H9 (cell line): Measurements from ENCODE around the gene RHOH. TPM values are rescaled to one million over a fixed set of nuclear protein-coding genes. Genes with fewer than 3 reads are reported as not detected.
A peak's percentile ranks its signal among the peaks of the same experiment; 100 is the strongest.

Experiments used
- DNase-seq: peaks from one replicate; pipeline ENCODE4 v3.0.0-alpha.2; 2017
- H2AFZ ChIP-seq: one replicate; pipeline ENCODE4 v1.6.1; 2013; ENCODE audit warnings: mild to moderate bottlenecking, low read length, control low read depth, moderate library complexity
- H2AK5ac ChIP-seq: 2 replicates; pipeline ENCODE4 v1.6.1; 2013; ENCODE audit warnings: low read length, control low read depth, mixed read lengths; ENCODE audit not compliant: insufficient read length
- H2BK120ac ChIP-seq: one replicate; pipeline ENCODE4 v1.6.1; 2013; ENCODE audit warnings: low read depth, mild to moderate bottlenecking, low read length, control low read depth, inconsistent platforms; ENCODE audit not compliant: poor library complexity, severe bottlenecking
- H2BK12ac ChIP-seq: 2 replicates; pipeline ENCODE4 v1.6.1; 2013; ENCODE audit warnings: low read length, control low read depth, mixed read lengths, low read depth; ENCODE audit not compliant: insufficient read length
- H2BK15ac ChIP-seq: 2 replicates; pipeline ENCODE4 v1.6.1; 2013; ENCODE audit warnings: low read depth, low read length, control low read depth
- H2BK20ac ChIP-seq: one replicate; pipeline ENCODE4 v1.6.1; 2013; ENCODE audit warnings: low read depth, mild to moderate bottlenecking, low read length, control low read depth, inconsistent platforms; ENCODE audit not compliant: poor library complexity, severe bottlenecking
- H2BK5ac ChIP-seq: 2 replicates; pipeline ENCODE4 v1.6.1; 2013; ENCODE audit warnings: low read length, control low read depth, mixed read lengths; ENCODE audit not compliant: insufficient read length
- H3K14ac ChIP-seq: 2 replicates; pipeline ENCODE4 v1.6.1; 2013; ENCODE audit warnings: low read length, control low read depth; ENCODE audit not compliant: insufficient read depth
- H3K18ac ChIP-seq: 2 replicates; pipeline ENCODE4 v1.6.1; 2013; ENCODE audit warnings: low read depth, mild to moderate bottlenecking, mixed read lengths, low read length, control low read depth; ENCODE audit not compliant: insufficient read length
- H3K23ac ChIP-seq: 2 replicates; pipeline ENCODE4 v1.6.1; 2013; ENCODE audit warnings: low read length, control low read depth, mixed read lengths, low read depth; ENCODE audit not compliant: insufficient read length
- H3K23me2 ChIP-seq: 2 replicates; pipeline ENCODE4 v1.6.1; 2013; ENCODE audit warnings: low read depth, mild to moderate bottlenecking, mixed read lengths, low read length, control low read depth; ENCODE audit not compliant: insufficient read length, poor library complexity, severe bottlenecking
- H3K27ac ChIP-seq: 2 replicates; pipeline ENCODE4 v1.5.1; 2013; ENCODE audit warnings: low read length, control low read depth, mixed read lengths, low read depth; ENCODE audit not compliant: insufficient read length
- H3K27me3 ChIP-seq: 2 replicates; pipeline ENCODE4 v1.6.1; 2013; ENCODE audit warnings: low read length, control low read depth, inconsistent platforms; ENCODE audit not compliant: insufficient read depth
- H3K4ac ChIP-seq: 2 replicates; pipeline ENCODE4 v1.6.1; 2013; ENCODE audit warnings: low read depth, mild to moderate bottlenecking, control low read depth, inconsistent platforms, low read length, moderate library complexity
- H3K4me1 ChIP-seq: 2 replicates; pipeline ENCODE4 v1.6.1; 2013; ENCODE audit warnings: low read length, control low read depth, inconsistent platforms; ENCODE audit not compliant: insufficient read depth
- H3K4me2 ChIP-seq: 2 replicates; pipeline ENCODE4 v1.6.1; 2013; ENCODE audit warnings: low read length, control low read depth, mixed read lengths; ENCODE audit not compliant: insufficient read length, insufficient read depth
- H3K56ac ChIP-seq: 2 replicates; pipeline ENCODE4 v1.6.1; 2013; ENCODE audit warnings: low read depth, mild to moderate bottlenecking, mixed read lengths, low read length, control low read depth; ENCODE audit not compliant: insufficient read length
- H3K79me1 ChIP-seq: 2 replicates; pipeline ENCODE4 v1.6.1; 2013; ENCODE audit warnings: low read depth, mild to moderate bottlenecking, moderate library complexity, low read length, control low read depth, inconsistent platforms; ENCODE audit not compliant: insufficient read depth, poor library complexity, severe bottlenecking
- H3K79me2 ChIP-seq: 2 replicates; pipeline ENCODE4 v1.6.1; 2013; ENCODE audit warnings: low read length, control low read depth, inconsistent platforms; ENCODE audit not compliant: insufficient read depth
- H3K9ac ChIP-seq: 2 replicates; pipeline ENCODE4 v1.6.1; 2013; ENCODE audit warnings: low read length, control low read depth, mixed read lengths; ENCODE audit not compliant: insufficient read length; ENCODE audit errors: extremely low read depth
- H3K9me3 ChIP-seq: one replicate; pipeline ENCODE4 v1.6.1; 2013; ENCODE audit warnings: low read depth, low read length, inconsistent platforms; ENCODE audit not compliant: control insufficient read depth
- H3T11ph ChIP-seq: one replicate; pipeline ENCODE4 v1.6.1; 2013; ENCODE audit warnings: mild to moderate bottlenecking, low read length, control low read depth, inconsistent platforms
- H4K20me1 ChIP-seq: one replicate; pipeline ENCODE4 v1.6.1; 2013; ENCODE audit not compliant: control insufficient read depth, insufficient read length, insufficient read depth
- H4K5ac ChIP-seq: 2 replicates; pipeline ENCODE4 v1.6.1; 2013; ENCODE audit warnings: low read depth, mild to moderate bottlenecking, mixed read lengths, low read length, control low read depth; ENCODE audit not compliant: insufficient read length
- H4K8ac ChIP-seq: replicated peaks from 2 replicates; pipeline ENCODE4 v1.6.1; 2013; ENCODE audit warnings: low read length, control low read depth, mixed read lengths, low read depth; ENCODE audit not compliant: insufficient read length
- H4K91ac ChIP-seq: 2 replicates; pipeline ENCODE4 v1.6.1; 2013; ENCODE audit warnings: low read depth, mild to moderate bottlenecking, moderate library complexity, mixed read lengths, low read length, control low read depth; ENCODE audit not compliant: insufficient read length
- H3K27ac Mint-ChIP-seq, 3 experiments: 2 replicates in 2 of 3; 3 replicates in 1 of 3; pipeline ENCODE4 v1.8.0; 2020 to 2021; ENCODE audit warnings: mixed read lengths in 3 of 3, mild to moderate bottlenecking in 1 of 3, moderate library complexity in 1 of 3
- H3K27me3 Mint-ChIP-seq: 2 replicates; pipeline ENCODE4 v1.8.0; 2021; ENCODE audit warnings: low read depth, mild to moderate bottlenecking, moderate library complexity, mixed read lengths
- H3K36me3 Mint-ChIP-seq, 3 experiments: 2 replicates in 2 of 3; 3 replicates in 1 of 3; pipeline ENCODE4 v1.8.0; 2020 to 2021; ENCODE audit warnings: low read depth in 3 of 3, mixed read lengths in 3 of 3; ENCODE audit not compliant: insufficient read depth in 1 of 3
- H3K4me1 Mint-ChIP-seq, 2 experiments: 2 replicates each; pipeline ENCODE4 v1.8.0; 2020; ENCODE audit warnings: mixed read lengths in 2 of 2
- H3K4me3 Mint-ChIP-seq, 2 experiments: 2 replicates in 1 of 2; 3 replicates in 1 of 2; pipeline ENCODE4 v1.8.0; 2020 to 2021; ENCODE audit warnings: mild to moderate bottlenecking in 2 of 2, mixed read lengths in 2 of 2, moderate library complexity in 1 of 2
- H3K9me3 Mint-ChIP-seq, 2 experiments: 2 replicates in 1 of 2; 3 replicates in 1 of 2; pipeline ENCODE4 v1.8.0; 2020; ENCODE audit warnings: mild to moderate bottlenecking in 2 of 2, mixed read lengths in 2 of 2, moderate library complexity in 1 of 2
- WGBS: extraction: QIAGEN DNeasy Blood & Tissue Kit; methylation state at CpG from one replicate; pipeline ENCODE4 v1.1.7; 2013; ENCODE audit warnings: missing lambda C conversion rate, low lambda C conversion rate, mixed read lengths; ENCODE audit not compliant: insufficient read length; ENCODE audit errors: extremely low coverage; 5-methylcytosine and 5-hydroxymethylcytosine counted together
- total RNA-seq: library from RNA; stranded (reverse); gene quantifications from 2 replicates; pipeline ENCODE4 v1.2.1, GENCODE V29; 2021
- TF ChIP-seq, protein P1 (sequence below): fragments of 200-600 bp; sonication (generic); conservative IDR thresholded peaks from 3 replicates; pipeline ENCODE4 v1.8.0; 2021; ENCODE audit warnings: antibody characterized with exemption, mild to moderate bottlenecking

RHOH gene
- total RNA-seq, 1 experiment from 2014 or later: 7.1 TPM

DNA sequence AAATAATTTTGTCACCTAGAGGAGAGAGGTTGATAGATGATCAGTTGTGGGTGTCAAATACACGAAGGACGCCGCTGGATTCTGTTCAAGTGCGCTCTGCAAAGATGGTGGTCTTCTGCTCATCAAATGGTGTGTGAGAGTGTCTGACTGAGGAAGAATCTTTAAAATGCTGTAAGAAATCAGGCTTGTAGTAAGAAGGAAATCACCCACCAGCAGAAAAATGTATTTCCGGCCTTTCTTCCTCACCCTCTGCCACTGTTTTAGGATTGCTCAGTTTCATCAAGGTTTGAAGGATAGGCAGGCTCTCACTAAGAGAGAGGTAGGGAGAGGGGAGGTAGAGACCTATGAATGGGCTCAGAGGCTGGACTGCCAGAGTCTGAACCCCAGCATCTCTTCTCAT, 28.7 kb downstream of the RHOH start:
- Histone ChIP-seq H2AK5ac (no peak overlapping the region), H2BK5ac (no peak overlapping the region), H4K5ac (no peak overlapping the region), H3K18ac (no peak overlapping the region), H2BK20ac (no peak overlapping the region), H3K27ac (no peak overlapping the region), H3K4me1 (no peaks in the 10 kb centered on the region), H4K91ac (no peak overlapping the region), H3K56ac (no peak overlapping the region), H3K79me2 (no peaks in the 10 kb centered on the region), H3K14ac (no peak overlapping the region), H4K20me1 (no peaks in the 10 kb centered on the region), H3K4ac (no peak overlapping the region), H3K9ac (no peak overlapping the region), H2BK120ac (no peak overlapping the region), H2AFZ (no peak overlapping the region), H3K23me2 (no peaks in the 10 kb centered on the region), H4K8ac (no peak overlapping the region), H3T11ph (no peak overlapping the region), H3K27me3 (no peaks in the 10 kb centered on the region), H3K4me2 (no peak overlapping the region), H3K23ac (no peak overlapping the region), H3K9me3 (no peaks in the 10 kb centered on the region), H3K79me1 (no peaks in the 10 kb centered on the region), H2BK12ac (no peak overlapping the region), H2BK15ac (no peak overlapping the region)
- WGBS: no CpG with 5 or more reads among the region's 5 CpGs
- TF ChIP-seq, protein P1, sequence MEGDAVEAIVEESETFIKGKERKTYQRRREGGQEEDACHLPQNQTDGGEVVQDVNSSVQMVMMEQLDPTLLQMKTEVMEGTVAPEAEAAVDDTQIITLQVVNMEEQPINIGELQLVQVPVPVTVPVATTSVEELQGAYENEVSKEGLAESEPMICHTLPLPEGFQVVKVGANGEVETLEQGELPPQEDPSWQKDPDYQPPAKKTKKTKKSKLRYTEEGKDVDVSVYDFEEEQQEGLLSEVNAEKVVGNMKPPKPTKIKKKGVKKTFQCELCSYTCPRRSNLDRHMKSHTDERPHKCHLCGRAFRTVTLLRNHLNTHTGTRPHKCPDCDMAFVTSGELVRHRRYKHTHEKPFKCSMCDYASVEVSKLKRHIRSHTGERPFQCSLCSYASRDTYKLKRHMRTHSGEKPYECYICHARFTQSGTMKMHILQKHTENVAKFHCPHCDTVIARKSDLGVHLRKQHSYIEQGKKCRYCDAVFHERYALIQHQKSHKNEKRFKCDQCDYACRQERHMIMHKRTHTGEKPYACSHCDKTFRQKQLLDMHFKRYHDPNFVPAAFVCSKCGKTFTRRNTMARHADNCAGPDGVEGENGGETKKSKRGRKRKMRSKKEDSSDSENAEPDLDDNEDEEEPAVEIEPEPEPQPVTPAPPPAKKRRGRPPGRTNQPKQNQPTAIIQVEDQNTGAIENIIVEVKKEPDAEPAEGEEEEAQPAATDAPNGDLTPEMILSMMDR: no peak
- Mint-ChIP-seq H3K9me3 (peaks cover 7 to 11% of the 10 kb centered on the region in 2 experiments), H3K36me3 (peaks cover 0 to 24% (median 7%) of the 10 kb centered on the region in 3 experiments; a peak in 3 of 7 replicates), H3K4me1 (peaks cover 4 to 13% of the 10 kb centered on the region in 2 experiments), H3K27me3 (no peaks in the 10 kb centered on the region), H3K4me3 (no peak overlapping the region), H3K27ac (peak overlapping the region in 1 of 3 experiments; percentile 2; a peak in 1 of 7 replicates)
- DNase-seq: no peak
